ENCODE measurements around the gene ZNF333.
"Not testable (repeated sequence)": the region's sequence is repeated elsewhere in the genome, so short reads cannot be mapped to it uniquely, and the experiment has no call there.

ZNF333 gene

DNA sequence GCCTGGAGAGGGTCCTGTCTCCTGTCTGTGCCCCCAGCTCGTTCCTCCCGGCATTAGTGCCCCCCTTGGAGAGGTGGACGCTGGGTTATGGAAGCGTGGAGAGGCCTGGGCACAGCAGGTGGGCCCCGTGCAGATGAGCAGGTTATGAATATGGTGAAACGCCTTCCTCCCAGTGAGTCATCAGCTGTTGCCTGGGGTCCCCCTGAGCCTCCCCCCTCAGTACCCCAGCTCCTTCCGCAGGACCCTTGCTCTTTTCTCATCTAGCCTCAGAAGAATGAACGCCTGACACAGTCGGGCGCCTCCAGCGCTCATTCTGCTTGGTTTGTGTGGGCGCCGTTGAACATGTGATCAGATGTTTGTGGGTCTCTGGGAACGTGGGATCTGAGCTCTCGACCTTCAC lies 76.0 kb downstream of the ZNF333 start:
- DNase-seq: peak in 1 of 10 donors; percentile 53
- intact Hi-C loops (cut with DNase I): loop anchor here (5.0 kb wide), 1 partner anchor 369 kb away; no protein-coding TSS in a partner anchor

DNA sequence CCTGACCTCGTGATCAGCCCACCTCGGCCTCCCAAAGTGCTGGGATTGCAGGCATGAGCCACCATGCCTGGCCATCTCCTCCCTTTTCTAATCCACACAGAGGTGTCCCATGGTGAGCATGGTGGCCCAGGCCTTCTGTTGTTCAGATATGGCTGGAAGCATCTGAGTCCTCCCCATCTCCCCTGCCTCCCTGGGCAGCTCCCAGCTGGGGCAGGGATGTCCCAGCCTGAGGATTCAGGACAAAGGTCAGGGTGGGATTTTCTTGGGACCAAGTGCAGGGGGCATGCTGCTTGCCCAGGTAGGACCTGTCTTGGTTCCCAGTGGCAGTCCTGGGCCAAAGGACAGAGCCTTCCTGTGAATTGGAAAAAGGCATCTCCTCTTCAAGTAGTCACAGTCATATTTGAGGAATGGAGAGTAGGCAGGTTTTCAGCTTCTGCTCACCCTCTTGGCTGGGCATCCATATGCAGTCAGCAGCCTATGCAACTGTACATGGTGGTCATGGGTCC lies 77.7 kb downstream of the ZNF333 start:
- intact Hi-C loops (cut with DNase I): loop anchor here (5.0 kb wide), 1 partner anchor 370 kb away; no protein-coding TSS in a partner anchor
- peak in 1 of 10 donors; percentile 42 for DNase-seq

DNA sequence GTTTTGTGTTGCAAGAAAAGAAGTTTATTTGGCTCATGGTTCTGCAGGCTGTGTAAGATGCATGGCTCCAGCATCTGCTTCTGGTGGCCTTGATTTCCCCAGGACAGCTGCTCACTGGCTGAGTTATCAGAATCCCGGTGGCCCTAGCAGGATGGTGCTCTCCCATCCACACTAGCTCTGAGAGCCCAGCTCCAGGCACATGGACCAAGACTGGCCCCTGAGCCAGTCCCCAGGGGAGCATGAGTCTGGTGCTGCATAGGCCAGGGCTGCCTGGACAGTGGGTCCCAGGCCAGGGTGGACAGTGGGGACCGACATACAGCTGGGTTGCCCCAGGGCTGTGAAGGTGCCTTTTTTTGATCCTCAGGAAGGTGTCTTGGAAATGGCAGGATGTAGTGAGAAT lies 78.2 kb downstream of the ZNF333 start:
- intact Hi-C loops (cut with DNase I): loop anchor here (5.0 kb wide), 1 partner anchor 371 kb away; no protein-coding TSS in a partner anchor
- DNase-seq: peak in 1 of 10 donors; percentile 34

DNA sequence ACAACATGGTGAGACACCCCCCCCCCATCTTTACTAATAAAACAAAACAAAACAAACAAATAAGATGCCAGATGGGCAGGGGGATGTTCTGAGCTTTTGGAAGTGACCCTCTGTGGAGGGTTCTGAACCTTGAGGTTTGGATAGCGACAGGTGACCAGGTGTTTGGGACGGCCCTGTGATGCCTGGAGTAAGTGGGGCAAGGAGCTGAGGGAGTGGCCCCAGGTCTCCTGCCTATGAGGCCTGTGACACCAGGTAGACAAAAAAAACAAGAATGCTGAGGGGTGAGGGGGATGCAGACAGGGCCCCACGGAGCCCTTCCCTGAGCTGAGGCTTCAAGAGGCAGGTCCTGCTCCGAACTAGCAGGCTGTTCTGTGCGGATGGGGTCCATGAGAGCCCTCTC lies 79.4 kb downstream of the ZNF333 start:
- intact Hi-C loops (cut with DNase I): loop anchor here (5.0 kb wide), 1 partner anchor 372 kb away; no protein-coding TSS in a partner anchor

DNA sequence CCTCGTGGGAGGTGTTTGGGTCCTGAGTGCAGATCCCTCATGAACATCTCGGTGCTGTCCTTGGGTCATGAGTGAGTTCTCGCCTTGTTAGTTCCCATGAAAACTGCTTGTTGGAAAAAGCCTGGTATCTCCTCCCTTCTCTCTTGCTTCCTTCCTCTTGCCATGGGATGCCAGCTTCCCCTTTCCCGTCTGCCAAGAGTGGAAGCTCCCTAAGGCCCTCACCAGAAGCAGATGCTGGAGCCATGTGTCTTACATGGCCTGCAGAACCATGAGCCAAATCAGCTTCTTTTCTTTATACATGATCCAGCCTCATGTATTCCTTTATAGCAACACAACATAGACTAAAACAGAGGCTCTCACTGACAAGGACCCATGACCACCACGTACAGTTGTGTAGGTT lies 80.3 kb downstream of the ZNF333 start:
- intact Hi-C loops (cut with DNase I): no loop called here
- no peak for DNase-seq

More for the DNA sequence above, 79.4 kb downstream of the ZNF333 start:
- DNase-seq: no peak

DNA sequence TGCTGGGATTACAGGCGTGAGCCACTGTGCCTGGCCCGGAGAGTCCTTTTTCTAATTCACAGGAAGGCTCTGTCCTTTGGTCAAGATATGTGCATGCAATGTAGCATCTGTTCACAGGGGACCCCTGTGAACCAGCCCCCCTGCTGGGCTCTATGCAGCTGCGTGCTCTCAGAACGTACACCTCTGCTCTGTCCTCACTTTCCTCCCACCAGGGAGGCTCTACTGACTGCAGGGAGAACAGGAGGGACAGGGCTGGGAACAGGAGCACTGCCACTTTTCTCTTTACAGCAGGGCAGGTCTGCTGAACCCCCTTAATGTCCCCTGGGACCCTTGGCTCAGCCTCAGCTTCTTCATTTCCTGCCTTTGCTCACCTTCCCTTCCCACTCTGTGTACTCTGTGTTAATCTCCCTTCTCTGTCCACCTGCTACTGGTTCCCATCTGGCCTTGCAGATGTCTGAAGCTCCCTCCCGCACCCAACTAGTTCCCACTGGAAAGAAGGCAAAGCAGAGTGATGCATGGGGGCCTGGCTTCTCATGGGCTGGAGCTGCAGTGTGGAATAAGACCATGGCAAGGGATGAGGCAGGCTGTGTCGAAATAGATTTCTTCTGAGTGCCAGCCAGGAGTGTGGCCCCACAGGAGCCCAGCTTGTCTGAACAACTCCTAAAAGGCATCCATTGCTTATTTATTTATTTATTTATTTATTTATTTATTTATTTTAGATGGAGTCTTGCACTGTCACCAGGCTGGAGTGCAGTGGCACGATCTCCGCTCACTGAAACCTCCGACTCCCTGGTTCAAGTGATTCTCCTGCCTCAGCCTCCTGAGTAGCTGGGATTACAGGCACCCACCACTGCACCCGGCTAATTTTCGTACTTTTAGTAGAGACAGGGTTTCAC lies 81.3 kb downstream of the ZNF333 start:
- intact Hi-C loops (cut with DNase I): no loop called here
- DNase-seq: no peak

DNA sequence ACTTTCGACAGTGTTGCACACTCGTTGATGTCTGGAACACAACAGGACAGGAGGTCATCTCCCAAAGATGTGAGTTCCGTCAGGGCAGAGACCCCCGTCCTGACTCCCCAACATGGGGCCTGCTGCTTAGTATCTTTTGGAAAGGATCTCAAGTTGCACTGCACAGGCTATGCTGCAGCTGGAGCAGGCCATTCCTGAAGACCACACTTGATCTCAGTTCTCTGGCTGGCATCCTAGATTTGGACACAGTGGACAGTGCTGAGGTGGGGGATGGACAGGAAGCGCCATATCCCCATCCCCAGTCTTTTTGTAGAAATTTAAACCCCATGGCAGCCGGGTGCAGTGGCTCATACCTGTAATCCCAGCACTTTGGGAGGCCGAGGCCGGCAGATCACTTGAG lies 82.6 kb downstream of the ZNF333 start:
- no peak for DNase-seq
- intact Hi-C loops (cut with DNase I): no loop called here

DNA sequence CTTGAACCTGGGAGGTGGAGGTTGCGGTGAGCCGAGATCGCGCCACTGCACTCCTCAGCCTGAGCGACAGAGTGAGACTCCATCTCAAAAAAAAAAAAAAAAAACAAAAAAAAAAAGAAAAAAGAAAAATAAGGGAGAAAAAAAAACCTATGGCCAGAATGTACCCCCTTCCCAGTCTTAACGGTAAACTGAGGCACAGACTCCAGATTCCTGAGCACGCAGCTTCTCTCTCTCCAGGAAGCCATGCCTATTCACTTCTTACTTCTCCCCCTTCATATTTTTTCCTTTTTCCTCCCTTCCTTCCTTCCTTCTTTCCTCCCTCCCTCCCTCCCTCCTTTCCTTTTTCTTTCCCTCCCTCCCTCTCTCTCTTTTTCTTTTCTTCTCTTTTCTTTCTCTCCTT lies 83.1 kb downstream of the ZNF333 start:
- DNase-seq: peak in 1 of 10 donors; percentile 44
- intact Hi-C loops (cut with DNase I): no loop called here

DNA sequence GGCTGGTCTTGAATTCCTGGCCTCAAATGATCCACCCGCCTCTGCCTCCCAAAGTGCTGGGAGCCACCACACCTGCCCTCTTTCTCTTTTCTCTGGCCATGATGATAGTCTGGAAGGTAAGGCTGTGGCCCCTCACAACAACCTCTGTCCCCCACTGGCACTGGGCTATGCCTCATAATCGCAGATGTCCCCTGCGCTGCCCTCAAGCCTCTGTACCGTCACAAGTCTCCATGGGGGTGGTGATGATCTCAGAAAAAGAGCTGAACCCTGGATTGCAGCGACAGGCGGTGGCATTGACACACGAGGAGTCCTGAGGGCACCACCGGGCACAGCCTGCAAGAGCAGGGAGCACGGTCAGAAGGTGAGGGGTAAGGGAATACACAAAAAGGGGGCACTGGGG lies 83.9 kb downstream of the ZNF333 start:
- DNase-seq; intact Hi-C loops (cut with DNase I): not testable (repeated sequence)

DNA sequence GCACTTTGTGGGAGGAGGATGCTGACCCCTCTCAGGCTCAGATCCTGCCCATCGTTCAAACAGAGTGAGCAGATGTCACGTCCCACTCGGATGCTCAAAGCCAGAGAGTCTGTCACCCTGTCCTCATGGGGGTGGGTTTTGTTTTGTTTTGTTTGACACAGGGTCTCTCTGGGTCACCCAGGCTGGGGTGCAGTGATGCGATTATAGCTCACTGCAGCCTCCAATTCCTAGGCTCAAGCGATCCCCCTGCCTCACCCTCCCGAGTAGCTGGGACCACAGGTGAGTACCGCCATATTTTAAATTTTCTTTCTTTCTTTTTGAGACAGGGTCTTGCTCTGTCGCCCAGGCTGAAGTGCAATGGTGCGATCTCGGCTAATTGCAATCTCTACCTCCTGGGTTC lies 84.5 kb downstream of the ZNF333 start:
- intact Hi-C loops (cut with DNase I): no loop called here
- DNase-seq: peak in 1 of 10 donors; percentile 64

DNA sequence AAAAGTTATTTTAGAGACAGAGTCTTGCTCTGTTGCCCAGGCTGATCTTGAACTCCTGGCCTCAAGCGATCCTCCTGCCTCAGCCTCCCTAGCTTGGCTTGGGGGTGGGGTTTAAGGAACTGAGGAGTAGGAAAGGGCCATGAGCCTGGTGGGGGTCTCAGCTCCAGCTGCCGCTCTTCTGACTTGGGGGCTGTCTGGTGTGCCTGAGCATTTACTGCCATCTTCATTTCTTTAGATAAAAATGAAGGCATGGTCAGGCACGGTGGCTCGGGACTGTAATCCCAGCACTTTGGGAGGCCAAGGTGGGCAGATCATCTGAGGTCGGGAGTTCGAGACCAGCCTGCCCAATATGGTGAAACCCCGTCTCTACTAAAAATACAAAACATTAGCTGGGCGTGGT lies 85.5 kb downstream of the ZNF333 start:
- peak in 1 of 10 donors; percentile 12 for DNase-seq
- intact Hi-C loops (cut with DNase I): not testable (repeated sequence)

DNA sequence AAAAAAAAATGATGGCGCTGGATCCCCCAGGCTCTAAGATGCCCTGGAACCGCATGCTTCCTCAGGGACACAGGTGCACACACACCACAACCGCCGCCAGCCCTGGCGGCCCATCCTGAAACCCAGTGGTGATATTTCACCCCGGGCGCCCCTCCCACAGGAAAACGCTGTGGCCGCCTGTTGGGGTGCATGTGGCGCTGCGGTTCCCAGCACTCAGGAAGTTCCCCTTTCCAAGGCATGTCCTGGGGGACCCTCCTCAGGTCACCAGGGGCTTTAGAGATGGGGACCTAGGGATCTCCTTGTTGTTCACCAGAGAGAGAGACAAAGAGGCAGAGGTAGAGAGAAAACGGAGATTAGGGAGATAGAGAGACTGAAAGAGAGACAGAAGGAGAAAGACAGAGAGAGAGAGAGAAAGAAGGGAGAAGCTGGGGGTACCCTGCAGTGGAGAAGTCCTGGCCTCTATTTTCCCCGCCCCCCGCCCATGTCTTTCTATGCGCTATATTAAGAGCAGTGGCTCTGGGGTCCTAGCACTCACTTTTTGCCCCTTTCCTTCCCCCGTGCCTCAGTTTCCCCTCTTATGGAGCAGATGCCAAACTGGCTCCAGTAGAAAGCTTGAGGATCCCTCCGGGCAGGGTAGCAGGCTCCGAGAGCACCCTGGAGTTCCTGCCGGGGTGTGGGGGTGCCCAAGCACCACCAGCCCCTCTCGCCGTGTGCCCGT lies 86.2 kb downstream of the ZNF333 start:
- intact Hi-C loops (cut with DNase I): no loop called here
- peak in 2 of 10 donors; percentile 36 to 86 for DNase-seq

DNA sequence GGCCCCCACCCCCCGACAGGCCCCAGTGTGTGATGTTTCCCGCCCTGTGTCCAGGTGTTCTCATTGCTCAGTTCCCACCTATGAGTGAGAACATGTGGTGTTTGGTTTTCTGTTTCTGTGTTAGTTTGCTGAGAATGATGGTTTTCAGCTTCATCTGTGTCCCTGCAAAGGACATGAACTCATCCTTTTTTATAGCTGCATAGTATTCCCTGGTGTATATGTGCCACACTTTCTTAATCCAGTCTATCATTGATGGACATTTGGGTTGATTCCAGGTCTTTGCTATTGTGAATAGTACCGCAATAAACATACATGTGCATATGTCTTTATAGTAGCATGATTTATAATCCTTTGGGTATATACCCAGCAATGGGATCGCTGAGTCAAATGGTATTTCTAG lies 87.8 kb downstream of the ZNF333 start:
- DNase-seq; intact Hi-C loops (cut with DNase I): not testable (repeated sequence)

DNA sequence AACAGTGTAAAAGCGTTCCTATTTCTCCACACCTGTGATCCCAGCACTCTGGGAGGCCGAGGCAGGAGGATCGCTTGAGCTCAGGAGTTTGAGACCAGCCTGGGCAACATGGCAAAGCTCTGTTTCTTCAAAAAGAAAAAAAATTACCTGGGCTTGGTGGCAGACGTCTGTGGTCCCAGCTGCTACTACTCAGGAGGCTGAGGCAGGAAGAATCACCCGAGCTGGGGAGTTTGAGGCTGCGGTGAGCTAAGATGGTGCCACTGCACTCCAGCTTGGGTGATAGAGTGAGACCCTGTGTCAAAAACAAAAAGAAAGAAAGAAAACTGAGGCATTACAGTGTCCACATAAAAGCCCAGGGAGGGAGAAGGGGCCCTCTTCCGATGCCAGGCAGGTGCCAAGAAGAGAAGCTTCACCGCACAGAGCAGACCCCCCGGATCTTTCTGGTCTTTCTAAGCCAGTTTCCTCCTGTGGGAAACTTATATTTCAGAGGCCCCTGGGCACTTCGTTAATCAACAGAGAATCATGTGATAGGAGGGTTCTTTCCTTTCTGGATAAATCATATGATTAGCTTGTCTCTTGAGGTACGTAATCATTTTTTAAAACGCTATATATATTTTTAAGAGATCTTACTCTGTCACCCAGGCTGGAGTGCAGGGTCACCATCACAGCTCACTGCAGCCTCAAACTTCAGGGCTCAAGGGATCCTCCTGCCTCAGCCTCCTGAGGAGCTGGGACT lies 88.4 kb downstream of the ZNF333 start, which contains the start of gene ADGRE2:
Gene ADGRE2 (minus strand): TSS at position 451 of the 736 bp plus-strand sequence. CDS start 1,804 bp downstream, outside the sequence.
- intact Hi-C loops (cut with DNase I): not testable (repeated sequence)
- peak in 1 of 10 donors; percentile 22 for DNase-seq

DNA sequence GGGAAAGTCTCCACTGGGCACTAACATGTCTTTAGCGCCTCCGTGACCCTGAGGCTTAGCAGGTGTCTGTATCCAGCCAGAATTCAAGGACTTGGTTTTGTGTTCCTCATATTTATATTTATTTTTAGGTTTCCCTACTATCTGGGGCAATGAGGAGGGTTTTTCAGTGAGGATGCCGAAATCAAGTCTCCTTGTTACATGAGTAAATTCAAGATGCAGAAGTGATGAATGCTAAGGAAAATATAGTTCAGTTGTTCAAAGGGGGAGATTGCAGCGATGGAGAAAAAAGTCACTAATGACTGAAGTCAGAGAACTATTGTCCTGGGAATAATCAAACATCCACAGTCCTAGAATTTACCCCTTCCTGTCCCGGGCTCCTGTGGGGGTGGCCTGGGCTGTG lies 89.3 kb downstream of the ZNF333 start:
- DNase-seq: no peak
- intact Hi-C loops (cut with DNase I): no loop called here

DNA sequence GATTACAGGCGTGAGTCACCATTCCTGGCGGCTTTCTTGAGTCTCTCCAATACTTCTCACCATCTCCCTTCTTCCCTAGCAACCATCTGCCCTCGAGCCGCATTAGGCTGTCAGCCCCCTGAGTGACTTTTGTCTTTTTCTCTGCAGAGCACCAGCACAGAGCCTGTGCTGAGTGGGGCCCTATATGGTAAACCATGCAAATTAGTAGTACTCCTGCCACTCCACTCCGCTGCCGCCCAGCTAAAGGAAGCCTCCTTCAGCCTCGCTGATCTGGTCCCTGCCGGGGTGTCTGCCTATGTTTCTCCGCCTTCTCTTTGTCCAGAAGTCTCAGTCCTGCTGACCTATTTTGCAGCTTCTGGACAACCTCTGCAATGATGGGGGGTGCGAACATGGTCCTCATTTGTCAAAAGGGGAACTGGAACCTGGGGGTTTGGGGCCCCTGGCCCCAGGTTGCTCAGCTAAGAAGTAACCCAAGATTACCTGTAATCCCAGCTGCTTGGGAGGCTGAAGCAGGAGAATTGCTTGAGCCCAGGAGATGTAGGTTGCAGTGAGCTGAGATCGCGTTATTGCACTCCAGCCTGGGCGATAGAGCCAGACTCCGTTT lies 90.9 kb downstream of the ZNF333 start:
- intact Hi-C loops (cut with DNase I): loop anchor here (10.0 kb wide), 1 partner anchor 114 kb away; no protein-coding TSS in a partner anchor
- peak in 1 of 10 donors; percentile 25 for DNase-seq

DNA sequence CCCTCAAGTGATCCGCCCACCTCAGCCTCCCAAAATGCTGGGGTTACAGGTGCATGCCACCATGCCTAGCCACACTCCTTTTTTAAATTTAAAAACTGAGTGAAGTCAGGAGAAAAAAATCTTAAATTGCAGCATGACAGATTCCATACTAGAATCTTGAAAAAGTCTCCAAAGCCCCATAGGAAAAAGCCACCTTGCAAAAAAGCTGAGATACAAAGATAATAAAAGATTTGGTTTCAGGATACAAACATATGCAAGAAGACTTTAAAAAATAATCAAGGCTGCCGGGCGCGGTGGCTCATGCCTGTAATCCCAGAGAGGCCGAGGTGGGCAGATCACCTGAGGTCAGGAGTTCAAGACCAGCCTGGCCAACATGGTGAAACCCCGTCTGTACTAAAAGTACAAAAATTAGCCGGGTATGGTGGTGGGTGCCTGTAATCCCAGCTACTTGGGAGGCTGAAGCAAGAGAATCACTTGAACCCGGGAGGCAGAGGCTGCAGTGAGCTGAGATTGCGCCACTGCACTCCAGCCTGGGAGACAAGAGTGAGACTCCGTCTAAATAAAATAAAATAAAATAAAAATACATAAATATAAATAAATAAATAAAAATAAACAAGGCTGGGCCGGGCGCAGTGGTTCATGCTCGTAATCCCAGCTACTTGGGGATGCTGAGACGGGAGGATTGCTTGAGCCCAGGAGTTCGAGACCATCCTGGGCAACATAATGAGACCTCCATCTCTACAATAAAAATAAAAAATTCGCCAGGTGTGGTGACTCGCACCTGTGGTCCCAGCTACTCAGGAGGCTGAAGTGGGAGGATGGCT lies 92.1 kb downstream of the ZNF333 start:
- intact Hi-C loops (cut with DNase I): loop anchor here (10.0 kb wide), 1 partner anchor 113 kb away; no protein-coding TSS in a partner anchor
- peak in 1 of 10 donors; percentile 75 for DNase-seq

DNA sequence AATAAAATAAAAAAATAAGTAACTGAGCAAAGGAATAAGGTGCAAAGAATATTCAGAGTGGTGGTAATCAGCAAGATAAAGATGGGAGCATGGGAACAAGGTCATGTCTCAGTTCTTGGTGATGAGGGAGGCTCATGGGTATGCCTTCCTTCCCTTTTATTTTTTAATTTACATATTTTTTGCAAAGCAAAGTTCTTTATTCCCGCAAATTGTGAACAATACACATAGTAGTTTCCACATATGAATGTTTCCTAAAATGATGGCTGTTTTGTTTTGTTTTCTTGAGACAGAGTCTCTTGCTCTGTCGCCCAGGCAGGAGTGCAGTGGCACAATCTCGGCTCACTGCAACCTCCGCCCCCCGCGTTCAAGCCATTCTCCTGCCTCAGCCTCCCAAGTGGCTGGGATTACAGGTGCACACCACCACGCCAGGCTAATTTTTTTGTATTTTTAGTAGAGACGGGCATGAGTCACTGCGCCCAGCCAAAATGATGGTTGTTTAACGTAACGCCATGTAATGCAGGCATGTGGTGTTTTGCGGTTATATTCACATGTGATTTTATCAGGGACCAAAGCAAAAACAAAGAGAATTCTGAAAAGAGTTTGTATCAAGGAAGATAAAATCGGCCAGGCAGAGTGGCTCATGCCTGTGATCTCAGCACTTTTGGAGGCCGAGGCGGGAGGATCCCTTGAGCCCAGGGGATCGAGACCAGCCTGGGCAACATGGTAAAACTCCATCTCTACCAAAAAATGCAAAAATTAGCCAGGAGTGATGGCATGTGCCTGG lies 93.0 kb downstream of the ZNF333 start:
- intact Hi-C loops (cut with DNase I): loop anchor here (10.0 kb wide), 1 partner anchor 112 kb away; no protein-coding TSS in a partner anchor
- peak in 1 of 10 donors; percentile 14 for DNase-seq

Data from posterior cingulate gyrus (tissue), 11 donors.